Stimulated activated naive B cell treated with anti-CD40 and anti-IgM and Interleukin-4, amounts not matched to agents 10 μg/mL and 1 μg/mL and 100 μg/mL, for 72 hours (primary cell): ENCODE measurements around the gene THAP7.

ENCODE experiments used
- ATAC-seq, 2 donors: fragments of 150-1000 bp; cut with Tn5 transposase; replicated peaks; 2 replicates each; pipeline ENCODE4 v1.10.0; 2021; ENCODE audit warnings: moderate library complexity in 1 of 2
- DNase-seq: peaks from one replicate; pipeline ENCODE4 v3.0.0; 2021
- H3K27ac Mint-ChIP-seq: one replicate; pipeline ENCODE4 v1.8.0; 2022; ENCODE audit warnings: mild to moderate bottlenecking, mixed read lengths
- H3K27me3 Mint-ChIP-seq, 2 donors: one replicate each; pipeline ENCODE4 v1.8.0; 2022; ENCODE audit warnings: mixed read lengths in 2 of 2
- H3K36me3 Mint-ChIP-seq, 2 donors: one replicate each; pipeline ENCODE4 v1.8.0; 2022; ENCODE audit warnings: mixed read lengths in 2 of 2, mild to moderate bottlenecking in 1 of 2
- H3K4me1 Mint-ChIP-seq, 2 donors: one replicate each; pipeline ENCODE4 v1.8.0; 2022; ENCODE audit warnings: mixed read lengths in 2 of 2, mild to moderate bottlenecking in 1 of 2
- H3K4me3 Mint-ChIP-seq, 2 donors: one replicate each; pipeline ENCODE4 v1.8.0; 2022; ENCODE audit warnings: mild to moderate bottlenecking in 2 of 2, mixed read lengths in 2 of 2, moderate library complexity in 1 of 2
- H3K9me3 Mint-ChIP-seq, 2 donors: one replicate each; pipeline ENCODE4 v1.8.0; 2022; ENCODE audit warnings: mixed read lengths in 2 of 2, mild to moderate bottlenecking in 1 of 2

The THAP7 gene

DNA sequence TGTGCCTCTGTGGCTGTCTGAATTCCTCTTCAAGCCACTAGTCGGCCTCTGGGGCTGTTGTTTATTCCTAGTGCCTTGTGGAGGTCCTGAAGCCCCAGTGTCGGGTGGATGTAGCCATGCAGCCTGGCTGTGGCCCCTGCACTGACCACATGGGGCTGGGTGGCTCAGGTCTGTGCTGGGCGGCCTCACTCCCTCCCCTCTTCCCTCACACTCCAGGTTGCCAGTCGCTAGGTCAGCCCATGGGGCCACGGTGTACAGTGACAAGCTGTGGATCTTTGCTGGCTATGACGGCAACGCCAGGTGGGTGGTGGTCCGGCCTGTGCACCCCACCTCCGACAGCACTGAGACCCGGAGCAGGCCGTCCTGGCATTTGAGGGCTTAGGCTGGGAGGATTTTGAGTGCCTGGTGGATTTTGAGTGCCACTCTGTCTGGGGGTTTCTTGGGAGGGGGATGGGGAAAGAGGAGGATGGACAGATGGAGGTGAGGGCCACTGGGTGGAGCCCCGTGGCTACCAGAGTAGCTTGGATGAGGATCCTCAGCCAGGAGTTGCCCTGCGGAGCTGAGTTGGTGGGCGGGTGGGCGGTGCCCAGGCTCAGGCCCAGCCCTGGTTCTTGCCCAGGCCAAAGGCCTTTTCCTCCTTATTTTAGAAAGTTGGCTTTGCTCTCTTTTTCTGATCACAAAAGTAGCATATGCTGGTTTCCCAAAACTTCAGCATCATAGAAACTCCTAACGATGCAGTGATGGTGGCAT is 13.2 kb downstream of the THAP7 start:
- H3K4me1 Mint-ChIP-seq, result peaks cover 4% of the 10 kb centered on the region in 2 donors

DNA sequence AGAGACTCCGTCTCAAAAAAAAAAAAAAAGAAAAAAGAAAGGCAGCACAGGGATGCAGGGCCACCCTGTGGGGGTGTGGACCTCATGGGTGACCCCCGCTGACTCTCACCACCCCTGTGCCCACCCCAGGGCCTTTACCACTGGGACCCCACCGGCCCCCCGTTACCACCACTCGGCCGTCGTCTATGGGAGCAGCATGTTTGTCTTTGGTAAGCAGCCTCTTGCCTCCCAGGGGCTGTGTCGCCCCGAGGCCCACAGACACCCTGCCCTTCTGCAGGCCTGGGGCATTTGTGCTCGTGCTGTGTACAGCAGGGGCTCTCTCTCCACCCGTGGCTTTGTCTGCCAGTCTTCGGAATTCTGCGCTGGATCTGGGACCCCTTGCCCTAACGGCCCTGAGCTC is 14.5 kb downstream of the THAP7 start:
- Mint-ChIP-seq H3K4me3 (no peak overlapping the region), H3K27ac (no peak overlapping the region), H3K36me3 (peaks cover 34 to 48% of the 10 kb centered on the region in 2 donors), H3K9me3 (no peaks in the 10 kb centered on the region), H3K4me1 (peaks cover 13 to 18% of the 10 kb centered on the region in 2 donors), H3K27me3 (no peaks in the 10 kb centered on the region)
- no peak for DNase-seq
- ATAC-seq, result no peak

More for the DNA sequence above, 13.2 kb downstream of the THAP7 start:
- H3K27me3 Mint-ChIP-seq, result no peaks in the 10 kb centered on the region
- H3K36me3 Mint-ChIP-seq, result peaks cover 38 to 50% of the 10 kb centered on the region in 2 donors
- H3K27ac Mint-ChIP-seq, result no peak overlapping the region
- H3K9me3 Mint-ChIP-seq, result no peaks in the 10 kb centered on the region
- H3K4me3 Mint-ChIP-seq, result no peak overlapping the region
- ATAC-seq, result no peak
- DNase-seq, result no peak

DNA sequence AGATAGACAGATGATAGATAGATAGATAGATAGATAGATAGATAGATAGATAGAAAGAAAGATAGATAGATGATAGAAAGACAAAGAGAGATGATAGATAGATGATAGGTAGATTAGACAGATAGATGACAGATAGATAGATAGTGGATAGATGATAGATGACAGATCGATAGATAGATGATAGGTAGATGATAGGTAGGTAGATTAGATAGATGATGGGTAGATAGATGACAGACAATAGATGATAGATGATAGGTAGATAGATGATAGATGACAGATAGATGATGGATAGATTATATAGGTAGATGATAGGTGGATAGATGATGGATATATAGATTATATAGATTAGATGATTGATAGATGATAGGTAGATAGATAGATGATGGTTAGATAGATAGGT is 15.6 kb downstream of the THAP7 start:
- peaks cover 17 to 25% of the 10 kb centered on the region in 2 donors for H3K4me1 Mint-ChIP-seq
- H3K27me3 Mint-ChIP-seq, result no peaks in the 10 kb centered on the region
- no peak for ATAC-seq
- peaks cover 34 to 43% of the 10 kb centered on the region in 2 donors for H3K36me3 Mint-ChIP-seq
- no peaks in the 10 kb centered on the region for H3K9me3 Mint-ChIP-seq
- DNase-seq, result no peak
- no peak overlapping the region for H3K27ac Mint-ChIP-seq
- no peak overlapping the region for H3K4me3 Mint-ChIP-seq

DNA sequence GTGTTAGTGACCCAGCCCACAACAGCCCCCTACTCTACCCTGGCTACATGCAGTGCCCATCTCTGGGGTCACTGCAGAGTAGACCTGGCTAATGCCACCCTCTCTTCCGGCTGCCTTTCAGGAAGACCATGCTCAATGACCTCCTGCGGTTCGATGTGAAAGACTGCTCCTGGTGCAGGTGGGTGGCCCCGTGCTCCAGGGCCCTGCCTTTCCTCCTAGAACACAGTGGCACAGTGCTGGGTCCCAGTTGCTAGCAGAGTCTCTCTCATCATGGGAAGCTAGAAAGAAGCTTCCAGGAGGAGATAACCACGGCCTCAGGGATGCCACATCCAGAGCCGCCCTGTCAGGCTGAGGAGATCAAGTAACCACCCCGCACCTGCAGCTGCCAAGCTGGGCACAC is 16.2 kb downstream of the THAP7 start:
- Mint-ChIP-seq H3K9me3 (no peaks in the 10 kb centered on the region), H3K27me3 (no peaks in the 10 kb centered on the region), H3K4me3 (no peak overlapping the region), H3K27ac (no peak overlapping the region), H3K36me3 (peaks cover 28 to 38% of the 10 kb centered on the region in 2 donors), H3K4me1 (peaks cover 23 to 31% of the 10 kb centered on the region in 2 donors)
- DNase-seq, result no peak
- ATAC-seq, result no peak

DNA sequence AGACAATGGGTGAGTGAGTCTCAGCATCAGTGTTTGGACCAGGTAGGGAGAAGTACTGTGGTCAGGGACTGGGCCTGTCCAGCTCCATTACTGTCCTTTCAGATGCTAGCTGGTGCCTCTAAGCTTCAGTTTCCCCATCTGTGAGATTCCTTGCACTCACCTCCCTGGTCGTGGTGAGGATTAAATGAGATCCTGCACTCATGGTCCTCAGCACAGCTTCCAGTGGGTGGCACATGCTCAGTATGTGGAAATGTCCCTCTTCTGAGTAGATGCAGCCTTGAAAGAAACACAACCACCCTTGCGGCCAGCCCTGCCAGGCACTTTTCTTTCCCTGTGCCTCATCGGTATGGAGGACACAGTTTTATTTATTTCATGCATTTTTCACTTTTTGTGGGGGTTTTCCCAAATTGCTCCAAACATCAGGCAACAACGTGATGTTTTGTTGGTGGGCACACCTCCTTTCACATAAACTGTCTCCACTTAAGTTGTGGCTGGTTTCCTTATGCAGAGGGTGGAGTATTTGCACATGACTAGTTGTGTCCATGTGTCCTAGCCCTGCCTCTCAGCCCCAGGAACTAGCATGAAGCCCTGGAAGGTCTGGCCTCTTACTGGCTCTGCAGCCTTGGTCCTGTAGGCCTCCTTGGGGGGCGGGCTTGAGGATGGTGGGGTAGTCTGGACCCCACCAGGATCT is 18.7 kb downstream of the THAP7 start:
- peaks cover 27 to 34% of the 10 kb centered on the region in 2 donors for H3K36me3 Mint-ChIP-seq
- ATAC-seq (no peak), DNase-seq (no peak)
- peaks cover 1 to 5% of the 10 kb centered on the region in 2 donors for H3K9me3 Mint-ChIP-seq
- H3K27me3 Mint-ChIP-seq, result peaks cover 4 to 10% of the 10 kb centered on the region in 2 donors
- peaks cover 38 to 52% of the 10 kb centered on the region in 2 donors for H3K4me1 Mint-ChIP-seq
- peak overlapping the region; percentile 98 to 99 for H3K4me3 Mint-ChIP-seq
- H3K27ac Mint-ChIP-seq, result peak overlapping the region; percentile 97

DNA sequence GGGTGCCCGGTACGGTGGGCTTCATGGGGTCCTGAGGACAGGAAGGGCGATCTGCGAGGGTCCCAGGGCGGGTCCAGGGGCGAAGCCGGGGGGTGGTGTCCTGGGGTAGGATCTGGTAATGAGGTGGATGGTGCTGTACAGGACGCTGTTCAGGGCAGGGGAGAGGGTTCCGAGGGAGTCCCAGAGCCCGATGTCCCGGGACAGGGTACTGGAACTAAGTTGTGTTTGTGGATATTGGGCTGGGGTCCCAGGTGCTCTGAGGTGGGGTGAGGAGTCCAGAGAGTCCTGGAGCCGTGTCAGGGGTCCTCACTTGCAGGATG is 19.4 kb downstream of the THAP7 start:
- DNase-seq (no peak), ATAC-seq (peak; percentile 11 to 17)
- H3K27ac Mint-ChIP-seq, result peak overlapping the region; percentile 97
- peaks cover 4 to 10% of the 10 kb centered on the region in 2 donors for H3K27me3 Mint-ChIP-seq
- peaks cover 21 to 28% of the 10 kb centered on the region in 2 donors for H3K36me3 Mint-ChIP-seq
- H3K4me1 Mint-ChIP-seq, result peaks cover 38 to 52% of the 10 kb centered on the region in 2 donors
- H3K4me3 Mint-ChIP-seq, result peak overlapping the region; percentile 98 to 99
- peaks cover 1 to 5% of the 10 kb centered on the region in 2 donors for H3K9me3 Mint-ChIP-seq

DNA sequence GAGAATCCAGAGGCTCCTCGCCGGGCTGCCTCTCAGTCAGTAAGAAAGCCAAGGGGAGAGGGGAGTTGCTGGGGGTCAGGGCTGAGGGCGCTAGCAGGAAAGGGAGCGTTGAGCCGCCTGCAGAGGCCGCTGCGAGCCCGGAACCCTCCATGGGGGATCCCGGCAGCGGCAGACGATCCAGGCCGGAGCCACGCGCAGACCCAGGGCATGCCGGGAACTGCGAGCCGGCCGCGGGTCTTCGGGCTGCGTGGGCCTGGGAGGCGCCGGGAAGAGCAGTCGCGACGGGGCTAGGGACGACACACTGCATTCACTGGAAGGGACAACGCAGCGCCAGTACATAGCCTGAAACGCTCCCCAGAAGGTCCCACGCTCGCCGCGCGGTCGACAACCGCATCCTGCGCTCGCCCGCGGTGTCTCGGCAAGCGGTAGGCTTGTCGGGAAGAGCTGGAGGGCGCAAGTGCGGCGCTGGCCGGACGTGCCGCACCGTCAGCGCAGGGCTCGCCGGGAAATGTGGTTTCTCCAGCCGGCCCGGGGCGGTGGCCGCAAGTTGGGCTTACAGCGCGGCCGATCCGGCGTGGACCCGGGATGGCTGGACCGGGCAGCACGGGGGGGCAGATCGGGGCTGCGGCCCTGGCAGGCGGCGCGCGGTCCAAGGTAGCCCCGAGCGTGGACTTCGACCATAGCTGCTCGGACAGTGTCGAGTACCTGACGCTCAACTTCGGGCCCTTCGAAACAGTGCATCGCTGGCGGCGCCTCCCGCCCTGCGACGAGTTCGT is 19.9 kb downstream of the THAP7 start, which contains the start of gene LZTR1:
TSS of gene LZTR1 (plus strand) at position 511 of the 776 bp plus-strand sequence. CDS start at position 586, 75 bp downstream.
- Mint-ChIP-seq H3K36me3 (peaks cover 19 to 26% of the 10 kb centered on the region in 2 donors), H3K27me3 (peaks cover 4 to 15% of the 10 kb centered on the region in 2 donors), H3K27ac (peak within 1 kb of the TSS; percentile 97), H3K4me1 (peaks cover 38 to 52% of the 10 kb centered on the region in 2 donors), H3K4me3 (peak within 1 kb of the TSS; percentile 98 to 99), H3K9me3 (peaks cover 3 to 5% of the 10 kb centered on the region in 2 donors)
- ATAC-seq (peak; percentile 81 to 90), DNase-seq (peak; percentile 70)

DNA sequence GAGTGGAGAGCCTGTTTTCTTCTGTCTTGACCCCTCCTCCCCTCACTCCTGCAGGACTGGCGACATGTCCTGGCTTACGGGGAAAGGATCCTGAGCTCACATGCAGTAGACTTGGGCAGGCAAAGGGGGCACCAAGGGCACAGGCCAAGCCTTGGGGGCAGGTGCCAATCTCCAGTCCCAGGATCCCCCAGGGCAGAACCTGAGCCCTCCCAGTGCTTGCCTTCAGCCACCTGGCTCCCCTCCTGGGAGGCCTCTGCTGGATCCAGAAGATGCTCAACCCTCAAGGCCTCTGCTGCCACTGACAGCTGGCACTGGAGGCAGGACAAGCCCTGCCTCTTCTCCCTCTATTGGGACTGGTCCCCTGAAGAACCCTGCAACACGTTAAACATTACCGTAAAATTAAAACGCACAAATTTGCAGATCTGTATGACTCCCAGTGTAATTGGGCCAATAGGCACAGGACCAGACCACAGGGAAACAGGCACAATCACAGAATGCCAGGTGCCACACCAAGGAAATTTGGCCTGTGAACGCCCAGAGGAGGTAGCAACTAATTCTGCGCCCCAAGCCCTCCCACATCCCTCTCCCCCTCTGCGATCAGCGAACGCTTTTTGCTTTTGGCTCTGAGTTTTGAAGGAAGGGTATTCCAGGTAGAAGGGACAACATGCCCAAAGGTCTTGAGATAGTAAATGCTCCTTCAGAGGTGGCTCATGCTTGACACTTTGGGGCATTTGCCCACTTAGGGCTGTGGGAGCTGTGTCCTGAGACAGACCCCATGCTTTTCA is 20.8 kb downstream of the THAP7 start:
- peaks cover 4 to 19% of the 10 kb centered on the region in 2 donors for H3K27me3 Mint-ChIP-seq
- DNase-seq, result no peak
- no peak for ATAC-seq
- peak overlapping the region; percentile 97 for H3K27ac Mint-ChIP-seq
- peaks cover 3 to 5% of the 10 kb centered on the region in 2 donors for H3K9me3 Mint-ChIP-seq
- peaks cover 15 to 20% of the 10 kb centered on the region in 2 donors for H3K36me3 Mint-ChIP-seq
- peak overlapping the region; percentile 98 to 99 for H3K4me3 Mint-ChIP-seq
- H3K4me1 Mint-ChIP-seq, result peaks cover 38 to 52% of the 10 kb centered on the region in 2 donors

DNA sequence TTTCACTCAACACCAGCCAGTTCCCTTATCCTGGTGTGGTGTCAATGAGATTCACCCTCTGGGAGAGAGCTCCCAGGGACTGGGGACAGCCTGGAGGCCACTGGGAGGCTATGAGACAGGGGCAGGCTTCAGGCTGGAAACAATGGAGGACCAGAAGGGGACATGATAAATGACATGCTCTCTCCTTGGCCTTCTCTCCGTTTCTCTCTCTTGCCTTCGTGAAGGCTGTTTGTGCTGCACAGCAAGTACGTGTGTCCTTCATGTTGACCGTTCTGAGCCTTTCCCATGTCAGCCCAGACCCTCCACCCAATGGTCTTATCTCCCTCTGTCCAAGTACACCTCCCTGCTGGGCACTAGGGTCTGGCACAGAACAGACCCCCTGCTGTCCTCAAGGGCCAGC is 21.4 kb downstream of the THAP7 start:
- Mint-ChIP-seq H3K4me1 (peaks cover 38 to 52% of the 10 kb centered on the region in 2 donors), H3K4me3 (peak overlapping the region in 1 of 2 donors; percentile 99), H3K27me3 (peaks cover 4 to 19% of the 10 kb centered on the region in 2 donors), H3K36me3 (peaks cover 13 to 17% of the 10 kb centered on the region in 2 donors), H3K9me3 (peaks cover 3 to 5% of the 10 kb centered on the region in 2 donors), H3K27ac (no peak overlapping the region)
- no peak for ATAC-seq
- DNase-seq, result no peak

DNA sequence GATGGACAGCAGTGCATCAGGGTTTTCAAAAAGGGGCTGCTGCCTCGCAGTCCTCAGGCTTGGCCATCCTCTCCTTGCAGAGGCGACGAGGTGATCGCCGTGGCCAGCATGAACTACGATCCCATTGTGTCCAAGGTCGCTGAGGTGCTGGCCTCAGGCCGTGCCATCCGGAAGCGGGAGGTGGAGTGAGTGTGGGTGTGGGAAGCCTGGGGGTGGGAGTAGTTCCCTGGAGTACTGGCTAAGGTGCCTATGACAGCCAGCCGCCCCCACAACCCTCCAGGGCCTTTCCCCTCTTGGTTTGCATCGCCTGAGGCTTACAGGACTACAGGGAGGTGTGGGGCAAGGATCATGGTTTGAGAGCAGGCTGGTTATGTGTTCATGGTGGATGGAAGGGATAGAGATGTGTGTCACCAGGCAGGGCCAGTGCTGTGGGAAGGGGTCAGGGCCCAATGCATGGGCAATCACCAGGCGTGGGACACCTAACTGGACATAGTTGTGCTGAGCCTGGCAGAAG is 21.9 kb downstream of the THAP7 start:
- H3K4me1 Mint-ChIP-seq, result peaks cover 38 to 52% of the 10 kb centered on the region in 2 donors
- ATAC-seq (no peak), DNase-seq (no peak)
- peaks cover 4 to 19% of the 10 kb centered on the region in 2 donors for H3K27me3 Mint-ChIP-seq
- H3K36me3 Mint-ChIP-seq, result peaks cover 13 to 17% of the 10 kb centered on the region in 2 donors
- peak overlapping the region; percentile 6 to 83 for H3K4me3 Mint-ChIP-seq
- H3K9me3 Mint-ChIP-seq, result peaks cover 3 to 5% of the 10 kb centered on the region in 2 donors
- no peak overlapping the region for H3K27ac Mint-ChIP-seq

DNA sequence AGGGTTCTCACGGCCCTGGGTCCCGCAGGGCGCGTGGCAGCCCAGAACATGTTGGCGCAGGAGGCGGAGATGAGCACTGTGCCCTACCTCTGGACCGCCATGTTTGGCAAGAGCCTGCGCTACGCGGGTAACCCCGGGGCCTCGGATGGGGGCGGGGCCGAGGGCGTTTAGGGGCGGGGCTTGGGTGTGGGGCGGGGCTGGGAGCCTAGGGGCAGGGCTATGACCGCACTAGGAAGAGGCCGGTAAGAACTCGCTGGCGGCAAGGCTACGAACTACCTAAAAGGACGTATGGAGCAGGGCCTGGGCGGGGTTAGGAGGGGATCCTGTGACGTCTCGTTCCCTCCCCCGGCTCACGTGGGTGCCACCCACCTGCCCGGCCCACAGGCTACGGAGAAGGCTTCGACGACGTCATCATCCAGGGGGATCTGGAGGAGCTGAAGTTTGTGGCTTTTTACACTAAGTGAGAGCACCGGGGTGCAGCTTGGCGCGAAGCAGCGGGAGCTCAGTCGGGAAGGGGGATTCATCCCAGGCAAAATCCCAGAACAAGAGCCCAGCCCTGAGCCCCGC is 22.6 kb downstream of the THAP7 start:
- peaks cover 10 to 17% of the 10 kb centered on the region in 2 donors for H3K36me3 Mint-ChIP-seq
- peak; percentile 69 to 77 for ATAC-seq
- peak; percentile 70 for DNase-seq
- peaks cover 4 to 19% of the 10 kb centered on the region in 2 donors for H3K27me3 Mint-ChIP-seq
- H3K4me3 Mint-ChIP-seq, result peak overlapping the region; percentile 83 to 85
- peaks cover 38 to 52% of the 10 kb centered on the region in 2 donors for H3K4me1 Mint-ChIP-seq
- peaks cover 3 to 5% of the 10 kb centered on the region in 2 donors for H3K9me3 Mint-ChIP-seq
- peak overlapping the region; percentile 92 for H3K27ac Mint-ChIP-seq

DNA sequence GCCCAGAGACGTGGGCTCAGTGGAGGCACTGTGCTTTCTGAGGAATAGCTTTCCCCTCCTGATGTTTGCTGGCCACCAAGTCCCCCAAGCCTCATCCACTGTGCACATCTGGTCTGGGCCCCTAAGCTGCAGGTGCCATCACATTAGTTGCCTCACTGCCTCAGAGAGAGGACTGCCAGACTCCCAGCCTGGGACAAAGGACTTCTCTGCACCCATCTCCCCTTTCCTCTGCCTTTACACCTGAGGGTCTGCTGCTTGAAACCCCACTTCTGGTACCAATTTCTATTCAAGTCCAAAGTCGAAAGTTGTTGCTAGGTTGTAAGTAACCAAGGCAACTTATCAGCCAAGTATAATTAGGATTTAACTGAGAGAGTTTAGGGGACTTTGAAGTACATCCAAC is 23.5 kb downstream of the THAP7 start:
- no peak overlapping the region for H3K27ac Mint-ChIP-seq
- no peak for ATAC-seq
- H3K27me3 Mint-ChIP-seq, result peaks cover 4 to 19% of the 10 kb centered on the region in 2 donors
- peaks cover 3 to 5% of the 10 kb centered on the region in 2 donors for H3K9me3 Mint-ChIP-seq
- no peak for DNase-seq
- peaks cover 33 to 44% of the 10 kb centered on the region in 2 donors for H3K4me1 Mint-ChIP-seq
- H3K36me3 Mint-ChIP-seq, result peaks cover 4 to 10% of the 10 kb centered on the region in 2 donors
- no peak overlapping the region for H3K4me3 Mint-ChIP-seq
